ENCODE measurements around the gene TP53RK.

Gene TP53RK

DNA sequence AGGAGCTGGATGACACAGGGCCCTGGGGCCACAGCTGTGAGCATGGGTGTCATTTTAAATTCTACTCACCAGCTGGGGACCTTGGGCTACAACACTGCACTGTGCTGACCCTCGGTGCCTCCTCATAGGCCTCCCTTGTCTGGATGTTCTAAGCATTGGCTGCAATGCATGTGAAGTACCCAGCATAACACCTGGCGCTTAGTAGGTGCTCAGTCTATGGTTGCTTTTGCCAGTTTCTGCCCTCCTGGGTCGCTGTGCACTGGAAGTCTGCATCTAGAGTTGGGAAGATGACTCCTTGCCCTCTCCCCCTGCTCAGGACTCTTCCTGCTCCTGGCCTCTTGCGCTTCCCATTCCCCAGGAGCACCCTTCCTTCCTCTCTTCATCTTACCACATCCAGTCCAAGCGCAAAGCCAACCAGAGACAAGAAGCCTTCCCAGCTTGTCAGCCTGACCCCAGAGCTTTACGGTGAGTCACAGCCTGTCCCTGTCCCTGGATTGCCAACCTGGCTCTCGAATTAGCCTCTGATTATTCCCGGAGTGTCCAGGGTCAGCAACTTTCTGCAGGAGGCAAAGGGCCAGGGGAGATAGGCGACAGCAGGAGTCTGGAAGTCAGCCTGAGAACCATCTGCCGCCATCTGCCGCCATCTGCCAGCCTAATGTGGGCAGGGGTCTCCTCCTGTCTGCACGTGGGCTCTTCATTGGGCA lies 46.8 kb downstream of the TP53RK start:
- TF ChIP-seq, protein P1, sequence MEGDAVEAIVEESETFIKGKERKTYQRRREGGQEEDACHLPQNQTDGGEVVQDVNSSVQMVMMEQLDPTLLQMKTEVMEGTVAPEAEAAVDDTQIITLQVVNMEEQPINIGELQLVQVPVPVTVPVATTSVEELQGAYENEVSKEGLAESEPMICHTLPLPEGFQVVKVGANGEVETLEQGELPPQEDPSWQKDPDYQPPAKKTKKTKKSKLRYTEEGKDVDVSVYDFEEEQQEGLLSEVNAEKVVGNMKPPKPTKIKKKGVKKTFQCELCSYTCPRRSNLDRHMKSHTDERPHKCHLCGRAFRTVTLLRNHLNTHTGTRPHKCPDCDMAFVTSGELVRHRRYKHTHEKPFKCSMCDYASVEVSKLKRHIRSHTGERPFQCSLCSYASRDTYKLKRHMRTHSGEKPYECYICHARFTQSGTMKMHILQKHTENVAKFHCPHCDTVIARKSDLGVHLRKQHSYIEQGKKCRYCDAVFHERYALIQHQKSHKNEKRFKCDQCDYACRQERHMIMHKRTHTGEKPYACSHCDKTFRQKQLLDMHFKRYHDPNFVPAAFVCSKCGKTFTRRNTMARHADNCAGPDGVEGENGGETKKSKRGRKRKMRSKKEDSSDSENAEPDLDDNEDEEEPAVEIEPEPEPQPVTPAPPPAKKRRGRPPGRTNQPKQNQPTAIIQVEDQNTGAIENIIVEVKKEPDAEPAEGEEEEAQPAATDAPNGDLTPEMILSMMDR (IDR thresholded peaks at IDR 0.05; ENCODE audit: low read depth, low read length, poor library complexity, severe bottlenecking): no peak
- TF ChIP-seq EZH2phosphoT487 (IDR thresholded peaks at IDR 0.05; ENCODE audit: borderline replicate concordance, low read length): no peak
- Histone ChIP-seq H3K27me3 (ENCODE audit: control insufficient read depth, low read length) (no peaks in the 10 kb centered on the region), H3F3A (ENCODE audit: control insufficient read depth, insufficient read depth) (no peaks in the 10 kb centered on the region), H3K4me3 (ENCODE audit: low read length) (no peak overlapping the region), H4K20me1 (ENCODE audit: control insufficient read depth, insufficient read depth, low read depth, low read length) (no peaks in the 10 kb centered on the region), H3K79me2 (ENCODE audit: control insufficient read depth, low read length) (no peaks in the 10 kb centered on the region), H3K4me2 (ENCODE audit: low read length) (no peak overlapping the region), H3K36me3 (ENCODE audit: control insufficient read depth, low read length) (no peaks in the 10 kb centered on the region), H3K9me2 (replicated peaks; ENCODE audit: control insufficient read depth, low read length) (no peaks in the 10 kb centered on the region), H3K27ac (ENCODE audit: low read depth, low read length) (no peak overlapping the region), H3K9me3 (ENCODE audit: control insufficient read depth, insufficient read depth, low read length) (no peaks in the 10 kb centered on the region), H3K4me1 (ENCODE audit: control insufficient read depth, low read length) (no peaks in the 10 kb centered on the region)

DNA sequence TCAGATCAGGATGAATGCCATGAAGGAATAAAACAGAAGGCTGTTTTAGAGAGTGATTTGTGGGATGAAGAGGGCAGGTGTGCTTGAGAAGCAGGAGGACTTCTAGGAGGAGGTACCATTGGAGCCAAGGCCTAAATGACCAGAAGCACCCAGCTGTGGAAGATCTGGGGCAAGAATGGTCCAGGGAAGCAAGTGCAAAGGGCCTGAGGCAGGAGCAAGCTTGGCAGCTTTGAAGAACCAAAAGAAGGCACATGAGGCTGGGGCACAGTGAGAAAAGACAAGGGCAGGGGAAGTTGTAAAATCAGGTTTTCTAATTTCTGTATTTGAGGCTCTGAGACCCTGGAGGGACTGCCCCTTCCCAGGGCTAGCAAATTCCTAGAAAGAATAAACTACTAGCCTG lies 47.8 kb downstream of the TP53RK start:
- Histone ChIP-seq H3K4me1 (ENCODE audit: control insufficient read depth, low read length) (no peaks in the 10 kb centered on the region), H3K36me3 (ENCODE audit: control insufficient read depth, low read length) (no peaks in the 10 kb centered on the region), H3K9me3 (ENCODE audit: control insufficient read depth, insufficient read depth, low read length) (no peaks in the 10 kb centered on the region), H3F3A (ENCODE audit: control insufficient read depth, insufficient read depth) (no peaks in the 10 kb centered on the region), H3K4me3 (ENCODE audit: low read length) (no peak overlapping the region), H3K27me3 (ENCODE audit: control insufficient read depth, low read length) (no peaks in the 10 kb centered on the region), H3K4me2 (ENCODE audit: low read length) (no peak overlapping the region), H4K20me1 (ENCODE audit: control insufficient read depth, insufficient read depth, low read depth, low read length) (no peaks in the 10 kb centered on the region), H3K9me2 (replicated peaks; ENCODE audit: control insufficient read depth, low read length) (no peaks in the 10 kb centered on the region), H3K79me2 (ENCODE audit: control insufficient read depth, low read length) (no peaks in the 10 kb centered on the region), H3K27ac (ENCODE audit: low read depth, low read length) (no peak overlapping the region)
- no peak for TF ChIP-seq EZH2phosphoT487 (IDR thresholded peaks at IDR 0.05; ENCODE audit: borderline replicate concordance, low read length)
- TF ChIP-seq, protein P1 (IDR thresholded peaks at IDR 0.05; ENCODE audit: low read depth, low read length, poor library complexity, severe bottlenecking): no peak

DNA sequence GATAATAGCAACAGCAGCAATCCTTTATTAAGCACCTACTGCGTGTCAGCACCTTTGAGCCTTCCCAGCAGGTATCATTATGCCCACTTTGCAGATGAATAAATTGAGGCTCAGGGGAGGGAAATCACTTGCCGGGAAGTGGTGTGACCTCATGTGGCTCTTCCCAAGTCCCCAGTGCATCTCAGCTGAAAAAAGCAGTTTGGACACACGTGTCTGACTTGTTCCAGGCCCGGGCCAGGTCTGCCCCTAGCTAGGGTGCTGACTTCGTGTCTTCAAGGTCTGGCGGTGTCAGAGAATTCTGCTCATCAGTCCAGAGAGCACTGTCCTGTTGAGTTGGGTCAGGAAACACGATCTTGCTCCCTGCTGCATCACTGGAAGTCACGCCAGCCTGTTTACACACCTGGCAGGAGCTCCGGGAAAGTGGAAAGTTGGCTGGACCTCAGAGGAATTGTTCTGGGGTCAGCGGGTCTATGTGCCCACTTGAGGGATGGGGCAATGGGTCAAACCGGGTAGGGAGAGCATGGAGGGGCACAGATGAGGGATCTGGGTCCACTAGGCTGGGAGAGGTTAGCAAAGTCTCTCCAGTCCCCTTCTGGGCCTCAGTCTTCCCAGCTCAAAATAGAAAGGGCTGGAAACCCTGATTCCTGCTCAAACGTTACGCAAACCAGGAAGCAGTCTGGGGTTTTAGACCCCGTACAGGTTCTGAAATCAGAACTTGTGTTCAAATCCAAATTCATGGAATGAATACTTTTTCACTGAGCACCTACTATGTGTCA lies 48.5 kb downstream of the TP53RK start:
- no peak overlapping the region for H3K4me3 ChIP-seq (ENCODE audit: low read length)
- H3K9me2 ChIP-seq (replicated peaks; ENCODE audit: control insufficient read depth, low read length): no peaks in the 10 kb centered on the region
- H3K4me1 ChIP-seq (ENCODE audit: control insufficient read depth, low read length): no peaks in the 10 kb centered on the region
- H3K4me2 ChIP-seq (ENCODE audit: low read length): no peak overlapping the region
- H3K27me3 ChIP-seq (ENCODE audit: control insufficient read depth, low read length): no peaks in the 10 kb centered on the region
- no peak overlapping the region for H3K27ac ChIP-seq (ENCODE audit: low read depth, low read length)
- H3K79me2 ChIP-seq (ENCODE audit: control insufficient read depth, low read length): no peaks in the 10 kb centered on the region
- H3K9me3 ChIP-seq (ENCODE audit: control insufficient read depth, insufficient read depth, low read length): no peaks in the 10 kb centered on the region
- H3K36me3 ChIP-seq (ENCODE audit: control insufficient read depth, low read length): no peaks in the 10 kb centered on the region
- H3F3A ChIP-seq (ENCODE audit: control insufficient read depth, insufficient read depth): no peaks in the 10 kb centered on the region
- TF ChIP-seq, protein P1 (IDR thresholded peaks at IDR 0.05; ENCODE audit: low read depth, low read length, poor library complexity, severe bottlenecking): no peak
- TF ChIP-seq EZH2phosphoT487 (IDR thresholded peaks at IDR 0.05; ENCODE audit: borderline replicate concordance, low read length): no peak
- H4K20me1 ChIP-seq (ENCODE audit: control insufficient read depth, insufficient read depth, low read depth, low read length): no peaks in the 10 kb centered on the region

Data from DOHH2 (cell line).